Measurements from ENCODE around the gene TMEM225B.

GRCh38 chr7:99624484-99624883 lies 26.4 kb downstream of the TMEM225B start:
- TF ChIP-seq CTCF (IDR thresholded peaks at IDR 0.05) (no peak), EP300 (IDR thresholded peaks at IDR 0.05) (no peak), POLR2A (IDR thresholded peaks at IDR 0.05) (no peak)

Data from ovary (tissue), 3 donors.